Hematopoietic multipotent progenitor cell treated with erythropoietin and hydrocortisone succinate and interleukin-3 and kit ligand, for 8 days (in vitro differentiated cells): Measurements from ENCODE around the gene ANP32B.
"Not testable (repeated sequence)": the region's sequence is repeated elsewhere in the genome, so short reads cannot be mapped to it uniquely, and the experiment has no call there.

Experiments
- DNase-seq: peaks from one replicate; pipeline ENCODE4 v3.0.0-alpha.2; 2015

Gene ANP32B

DNA sequence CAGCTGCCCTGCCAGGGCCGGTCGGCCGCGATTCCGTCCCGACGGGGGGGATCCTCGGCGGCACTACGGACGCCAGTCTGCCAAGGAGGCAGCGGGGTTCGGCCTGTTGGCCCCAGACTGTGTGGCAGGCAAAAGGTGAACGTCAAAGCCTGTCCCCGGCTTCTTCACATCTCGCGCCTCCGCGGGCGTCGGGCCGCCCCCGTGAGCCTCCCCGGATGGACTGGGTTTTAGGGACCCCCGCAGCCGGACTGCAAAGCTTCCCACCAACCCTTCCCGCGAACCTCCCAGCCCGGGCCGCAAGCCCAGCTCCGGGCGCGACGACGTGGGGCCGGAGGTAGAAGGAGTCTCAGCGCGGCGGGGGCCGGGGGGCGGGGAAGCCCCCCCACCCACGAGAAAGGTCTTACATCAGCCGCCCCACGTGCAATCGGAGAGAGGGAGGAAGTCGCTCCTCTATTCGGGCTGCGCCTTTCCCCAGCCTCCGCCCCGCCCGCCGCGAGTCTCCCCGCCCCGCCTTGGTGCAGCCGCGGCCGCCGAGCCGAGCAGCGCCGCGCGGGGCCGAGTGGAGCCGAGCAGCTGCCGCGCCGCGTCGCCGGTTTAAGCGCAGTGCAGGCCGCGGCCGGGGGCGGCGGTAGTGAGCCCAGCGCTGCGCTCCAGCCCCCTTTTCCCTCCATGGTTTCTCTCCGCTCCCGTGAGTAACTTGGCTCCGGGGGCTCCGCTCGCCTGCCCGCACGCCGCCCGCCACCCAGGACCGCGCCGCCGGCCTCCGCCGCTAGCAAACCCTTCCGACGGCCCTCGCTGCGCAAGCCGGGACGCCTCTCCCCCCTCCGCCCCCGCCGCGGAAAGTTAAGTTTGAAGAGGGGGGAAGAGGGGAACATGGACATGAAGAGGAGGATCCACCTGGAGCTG is at the start of gene ANP32B:
Gene ANP32B (plus strand): TSS at position 659 of the 906 bp plus-strand sequence. CDS start 215 bp downstream, at position 874.
- DNase-seq, result peak; percentile 95

DNA sequence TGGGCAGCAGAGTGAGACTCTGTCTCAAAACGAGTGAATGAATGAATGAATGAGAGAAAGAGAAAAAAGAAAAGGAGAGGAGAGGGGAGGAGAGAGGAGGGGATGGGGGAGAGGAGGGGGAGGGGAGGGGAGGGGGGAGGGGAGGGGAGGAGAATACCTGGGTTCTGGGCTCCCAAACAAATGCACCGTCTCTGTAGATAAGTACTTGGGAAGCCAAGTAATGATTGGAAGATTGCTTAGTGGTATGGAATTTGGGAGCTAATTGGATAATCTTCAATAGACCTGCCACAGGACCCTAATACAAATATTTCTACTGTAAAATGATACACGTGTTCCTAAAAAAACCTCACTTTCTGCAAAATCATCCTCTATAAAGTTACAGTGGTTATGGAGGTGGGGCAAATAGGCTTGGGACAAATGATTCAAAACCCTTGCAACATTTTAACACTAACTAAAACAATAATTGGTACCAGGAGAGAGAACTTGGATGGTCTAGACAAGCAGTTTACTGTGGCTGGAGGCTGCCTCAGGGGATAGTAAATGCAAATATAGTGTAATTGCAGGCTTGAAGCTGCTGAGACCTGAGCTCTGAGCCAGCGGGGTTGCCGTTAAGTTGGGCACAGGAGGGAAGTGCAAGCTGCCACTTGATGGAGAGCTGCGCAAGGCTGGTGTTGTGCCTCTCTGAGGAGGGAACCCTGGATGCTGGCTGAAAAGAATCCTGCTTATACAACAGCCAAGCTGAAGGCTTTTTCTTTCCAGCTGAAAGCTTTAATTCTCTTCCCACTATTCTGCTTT is 48.6 kb upstream of the ANP32B start:
- peak; percentile 29 for DNase-seq

DNA sequence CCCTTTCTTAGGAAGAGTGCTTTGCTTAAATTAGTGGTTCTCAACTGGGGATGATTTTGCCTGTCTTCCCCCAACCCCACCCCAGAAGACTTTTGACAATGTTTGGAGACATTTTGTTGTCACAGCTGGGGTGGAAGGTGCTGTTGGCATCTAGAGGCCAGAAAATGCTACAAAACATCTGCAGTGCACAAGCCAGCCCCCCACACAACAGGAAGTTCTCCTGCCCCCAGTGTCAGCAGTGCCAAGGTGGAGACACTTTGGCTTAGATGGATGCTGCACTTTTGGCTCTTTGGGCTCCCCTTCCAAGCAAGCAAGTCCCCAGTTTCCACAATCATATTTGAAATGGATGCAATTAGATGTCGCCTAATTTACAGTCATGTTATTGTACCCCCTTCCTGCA is 47.9 kb upstream of the ANP32B start:
- peak; percentile 15 for DNase-seq

DNA sequence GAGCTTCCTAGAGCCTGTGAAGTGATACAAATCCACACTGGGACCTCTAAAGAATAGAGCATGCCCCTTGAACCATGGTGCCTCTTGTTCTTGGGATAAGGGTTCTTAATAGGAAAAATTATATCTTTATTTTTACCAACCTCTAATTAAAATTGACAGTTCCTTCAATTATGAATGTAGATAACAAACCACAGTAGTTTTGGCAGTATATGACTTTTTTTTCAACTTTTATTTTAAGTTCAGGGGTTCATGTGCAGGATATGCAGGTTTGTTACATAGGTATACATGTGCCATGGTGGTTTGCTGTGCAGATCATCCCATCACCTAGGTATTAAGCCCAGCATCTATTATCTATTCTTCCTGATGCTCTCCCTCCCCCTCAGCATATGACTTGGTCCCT is 46.1 kb upstream of the ANP32B start:
- DNase-seq, result peak; percentile 53

DNA sequence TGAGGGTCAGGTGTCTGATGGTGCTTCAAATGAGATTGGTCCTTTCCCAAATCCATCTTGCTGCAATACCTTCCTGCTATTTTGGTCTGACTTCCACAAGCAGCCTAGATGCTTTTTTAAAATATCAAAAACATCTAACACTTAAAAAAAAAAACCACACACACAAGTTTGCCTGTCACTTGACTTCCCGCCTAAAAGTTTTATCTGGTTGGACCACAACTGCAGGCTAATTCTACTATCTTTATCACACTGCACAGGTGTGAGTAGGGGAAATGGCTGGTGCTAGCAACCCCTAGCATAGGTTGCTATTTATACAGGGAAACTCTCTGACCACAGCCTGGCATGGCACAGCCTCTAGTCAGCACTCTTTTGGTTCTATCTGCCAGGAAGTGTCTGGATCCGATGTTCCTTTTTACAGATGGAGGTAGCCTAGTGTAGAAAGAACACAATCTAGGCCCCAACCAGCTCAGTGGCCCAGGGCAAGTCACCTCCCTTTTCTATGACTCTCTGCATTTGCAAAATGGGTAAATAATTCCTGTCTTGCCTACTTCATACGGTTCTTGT is 45.0 kb upstream of the ANP32B start, which contains the start of gene HEMGN:
Gene HEMGN (minus strand): TSS at position 92 of the 564 bp plus-strand sequence. CDS start 36 bp downstream, at position 56.
- peak; percentile 99 for DNase-seq

DNA sequence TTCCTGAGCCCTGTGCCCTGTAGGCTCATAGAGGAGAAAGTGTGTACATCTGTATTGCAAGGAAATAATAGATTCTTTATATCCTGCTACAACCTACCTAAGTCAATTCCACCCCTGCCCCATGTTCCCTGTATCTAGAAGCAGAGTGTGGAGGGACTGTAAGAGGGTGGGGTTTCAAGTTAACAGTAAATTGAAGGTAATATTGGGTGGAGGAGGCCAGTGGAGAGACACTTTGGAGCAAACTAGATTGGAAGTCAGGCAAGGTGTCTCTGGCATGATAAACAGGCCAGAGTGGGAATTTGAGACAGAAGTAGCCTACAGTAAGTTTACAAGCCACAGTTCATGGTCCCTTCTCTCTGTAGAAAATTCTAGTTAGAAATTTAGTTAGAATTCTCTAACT is 42.9 kb upstream of the ANP32B start:
- peak; percentile 92 for DNase-seq

DNA sequence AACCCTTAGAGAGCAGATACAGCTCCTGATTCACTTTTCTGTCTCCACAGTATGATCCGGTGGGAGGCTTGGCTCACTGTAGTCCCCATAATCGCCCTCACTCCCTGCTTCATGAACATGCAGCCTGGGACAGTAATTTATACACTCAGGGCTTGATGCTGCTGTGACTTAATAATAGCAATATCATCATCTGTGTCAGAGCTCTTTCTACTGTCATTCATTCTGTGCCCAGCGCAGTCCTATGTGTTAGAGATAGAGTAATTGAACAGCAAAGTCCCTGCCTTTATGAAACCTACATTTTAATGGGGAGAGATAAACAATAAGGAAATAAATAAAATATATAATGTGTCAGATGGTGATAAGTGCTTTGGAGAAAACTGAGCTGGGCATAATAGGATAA is 42.4 kb upstream of the ANP32B start:
- peak; percentile 75 for DNase-seq

DNA sequence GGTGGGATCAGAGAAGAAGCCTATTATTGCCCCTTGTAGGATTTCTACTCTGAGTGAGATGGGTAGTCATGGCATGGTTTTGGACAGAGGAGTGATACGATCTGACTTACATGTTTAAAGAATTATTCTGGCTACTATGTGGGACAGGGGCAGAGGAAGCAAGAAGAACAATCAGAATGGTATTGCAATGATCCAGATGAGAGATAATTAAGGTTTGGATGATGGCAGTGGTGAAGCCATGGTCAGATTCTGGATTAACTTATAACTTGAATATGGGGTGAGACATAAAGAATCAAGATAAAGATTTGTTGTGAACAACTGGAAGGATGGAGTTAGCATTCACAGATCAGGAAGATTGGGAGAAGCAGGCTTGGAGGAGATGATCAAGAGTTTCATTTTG is 41.8 kb upstream of the ANP32B start:
- DNase-seq, result no peak

DNA sequence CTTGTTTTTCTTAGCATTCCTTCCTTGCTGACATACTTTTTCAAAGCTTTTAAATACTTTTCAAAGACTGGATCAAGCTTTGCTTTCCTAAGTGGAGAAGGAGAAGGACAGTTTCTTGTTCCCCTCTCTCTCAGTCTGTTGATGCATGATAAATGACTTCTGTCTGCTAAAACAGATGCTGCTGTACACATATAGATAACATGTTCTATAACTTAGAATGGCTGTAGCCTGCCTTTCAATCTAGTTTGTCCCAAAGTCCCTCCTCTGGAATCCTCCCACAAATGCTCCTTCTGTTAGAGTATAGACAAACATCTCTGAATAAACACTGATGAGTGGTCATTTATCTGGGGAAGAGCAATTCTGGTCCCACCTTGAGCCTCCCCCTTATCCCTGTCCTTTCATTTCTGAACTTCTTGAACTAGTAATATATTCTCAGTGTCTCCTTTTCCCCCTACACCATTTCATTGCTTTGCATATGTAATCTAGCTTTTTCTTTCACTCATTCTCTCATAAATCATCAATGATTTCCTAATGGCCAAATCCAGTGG is 39.8 kb upstream of the ANP32B start:
- peak; percentile 94 for DNase-seq

DNA sequence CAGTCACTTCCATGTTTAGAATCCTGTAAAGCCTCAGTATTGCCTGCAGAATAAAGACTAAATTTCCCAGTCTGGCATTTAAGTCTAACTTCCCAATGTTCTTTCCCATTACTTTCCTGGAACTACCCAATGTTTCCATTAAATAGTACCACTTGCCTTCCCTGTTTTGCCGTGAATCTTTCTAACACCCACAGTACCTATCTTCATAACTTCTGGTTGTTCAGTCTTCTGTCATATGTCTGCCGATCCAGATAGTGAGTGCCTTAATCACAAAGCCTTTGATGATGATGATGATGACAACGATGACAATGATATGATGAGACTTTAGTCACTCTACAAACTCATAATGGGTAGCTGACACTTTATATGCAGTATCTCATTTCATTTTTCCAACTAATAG is 38.5 kb upstream of the ANP32B start:
- DNase-seq, result peak; percentile 50

DNA sequence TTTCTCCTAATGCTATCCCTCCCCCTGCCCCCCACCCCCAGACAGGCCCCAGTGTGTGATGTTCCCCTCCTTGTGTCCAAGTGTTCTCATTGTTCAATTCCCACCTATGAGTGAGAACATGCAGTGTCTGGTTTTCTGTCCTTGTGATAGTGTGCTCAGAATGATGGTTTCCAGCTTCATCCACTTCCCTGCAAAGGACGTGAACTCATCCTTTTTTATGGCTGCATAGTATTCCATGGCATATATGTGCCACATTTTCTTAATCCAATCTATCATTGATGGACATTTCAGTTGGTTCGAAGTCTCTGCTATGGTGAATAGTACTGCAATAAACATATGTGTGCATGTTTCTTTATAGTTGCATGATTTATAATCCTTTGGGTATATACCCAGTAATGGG is 37.7 kb upstream of the ANP32B start:
- DNase-seq, result not testable (repeated sequence)

DNA sequence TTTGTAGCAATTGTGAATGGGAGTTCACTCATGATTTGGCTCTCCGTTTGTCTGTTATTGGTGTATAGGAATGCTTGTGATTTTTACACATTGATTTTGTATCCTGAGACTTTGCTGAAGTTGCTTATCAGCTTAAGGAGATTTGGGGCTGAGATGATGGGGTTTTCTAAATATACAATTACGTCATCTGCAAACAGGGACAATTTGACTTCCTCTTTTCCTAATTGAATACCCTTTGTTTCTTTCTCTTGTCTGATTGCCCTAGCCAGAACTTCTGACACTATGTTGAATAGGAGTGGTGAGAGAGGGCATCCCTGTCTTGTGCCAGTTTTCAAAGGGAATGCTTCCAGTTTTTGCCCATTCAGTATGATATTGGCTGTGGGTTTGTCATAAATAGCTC is 36.0 kb upstream of the ANP32B start:
- DNase-seq, result not testable (repeated sequence)

DNA sequence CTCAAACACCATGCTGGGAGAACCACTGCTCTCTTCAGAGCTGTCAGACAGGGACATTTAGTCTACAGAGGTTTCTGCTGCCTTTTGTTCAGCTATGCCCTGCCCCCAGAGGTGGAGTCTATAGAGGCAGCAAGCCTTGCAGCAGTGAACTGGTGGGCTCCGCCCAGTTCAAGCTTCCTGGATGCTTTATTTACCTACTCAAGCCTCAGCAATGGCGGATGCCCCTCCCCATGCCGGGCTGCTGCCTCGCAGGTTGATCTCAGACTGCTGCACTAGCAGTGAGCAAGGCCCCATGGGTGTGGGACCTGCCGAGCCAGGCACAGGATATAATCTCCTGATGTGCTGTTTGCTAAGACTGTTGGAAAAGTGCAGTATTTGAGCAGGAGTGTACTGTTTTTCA is 32.3 kb upstream of the ANP32B start:
- DNase-seq, result not testable (repeated sequence)

DNA sequence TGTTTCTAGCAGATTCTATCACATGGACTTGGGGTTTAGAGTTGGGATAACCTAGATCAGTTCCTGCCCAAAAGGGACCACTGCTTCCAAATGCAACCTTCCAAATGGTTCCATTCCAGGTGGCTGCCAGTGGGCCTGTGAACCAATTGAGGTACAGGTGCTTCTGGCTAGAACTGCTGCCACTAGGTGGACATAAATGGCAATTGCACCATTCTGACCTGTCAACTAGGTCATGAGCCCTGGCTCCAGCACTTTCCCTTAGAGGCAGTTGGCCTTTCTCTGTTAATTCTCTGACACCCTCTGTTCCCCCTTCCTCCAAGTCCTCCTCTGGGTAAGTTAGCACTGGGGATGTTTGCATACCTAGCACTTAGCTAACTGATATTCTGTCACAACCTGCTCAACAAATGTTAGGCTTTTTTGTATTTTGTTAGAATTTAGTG is 28.6 kb upstream of the ANP32B start:
- peak; percentile 90 for DNase-seq

DNA sequence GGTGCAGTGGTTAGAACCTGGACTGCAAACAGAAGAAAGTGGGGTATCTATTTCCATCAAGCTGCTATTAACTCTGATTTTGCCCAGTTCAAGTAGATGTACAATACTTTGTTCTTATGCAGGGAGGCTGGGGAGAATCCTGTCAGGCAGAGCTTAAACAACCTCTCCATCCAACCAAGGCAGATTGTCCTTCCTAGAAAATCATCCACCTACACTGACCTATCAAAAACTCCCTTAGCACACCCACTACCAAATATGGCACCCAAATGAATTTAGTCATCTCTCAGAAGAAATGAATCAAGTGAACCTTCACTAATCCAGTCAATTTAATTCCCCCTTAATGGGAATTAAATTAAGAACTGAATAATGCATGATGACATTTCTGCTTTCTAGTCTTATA is 26.8 kb upstream of the ANP32B start:
- DNase-seq, result no peak

DNA sequence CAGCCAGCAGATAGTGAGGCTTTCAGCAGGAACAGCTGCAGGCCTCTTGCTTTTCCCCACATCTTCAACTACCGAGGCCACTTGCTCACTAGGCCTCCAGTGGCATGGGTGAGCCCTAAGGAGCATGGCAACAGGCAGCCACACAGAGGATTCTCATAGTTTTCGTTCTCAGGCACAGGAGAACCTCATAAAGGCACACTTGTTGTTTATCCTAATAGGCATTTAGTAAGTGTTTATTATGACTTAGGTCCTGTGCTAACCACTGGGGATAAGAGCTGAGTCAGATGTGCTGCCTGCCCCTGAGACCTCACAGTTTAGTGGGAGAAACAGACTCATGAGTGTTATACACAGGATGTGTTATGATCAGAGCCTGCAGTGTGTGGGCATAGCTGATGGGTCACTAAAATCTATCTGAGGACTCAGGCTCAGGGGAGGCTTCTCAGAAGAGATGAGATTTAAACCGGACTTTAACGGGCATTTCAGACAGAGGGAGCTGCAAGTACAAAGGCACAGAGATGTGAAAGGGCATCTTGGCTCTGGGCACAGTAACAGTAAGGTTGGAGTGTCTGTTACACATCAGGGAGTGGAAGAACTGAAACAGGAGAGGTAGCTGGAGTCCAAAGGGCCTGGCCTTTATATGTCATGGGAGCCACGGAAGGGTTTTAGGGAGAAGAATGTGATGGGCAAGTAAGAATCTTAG is 24.2 kb upstream of the ANP32B start:
- no peak for DNase-seq

DNA sequence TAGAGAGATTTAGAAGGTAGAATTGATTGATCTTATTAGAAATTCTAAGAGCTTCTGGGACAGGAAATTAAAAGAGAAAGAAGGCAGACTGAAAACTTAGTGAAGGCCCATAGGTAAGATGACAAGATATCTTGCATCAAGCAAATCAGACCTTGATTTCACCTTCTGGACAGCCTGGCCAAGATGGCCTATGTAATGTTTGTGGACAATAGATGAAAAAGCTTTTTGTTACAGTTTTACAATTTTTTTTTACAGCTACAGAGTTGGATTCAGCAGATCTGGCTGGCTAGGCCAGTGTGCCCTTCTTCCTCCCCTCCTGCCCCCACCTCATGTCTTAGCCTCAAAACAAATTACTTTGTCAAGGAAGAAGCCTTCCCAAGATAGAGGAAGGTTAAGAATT is 23.6 kb upstream of the ANP32B start:
- no peak for DNase-seq

DNA sequence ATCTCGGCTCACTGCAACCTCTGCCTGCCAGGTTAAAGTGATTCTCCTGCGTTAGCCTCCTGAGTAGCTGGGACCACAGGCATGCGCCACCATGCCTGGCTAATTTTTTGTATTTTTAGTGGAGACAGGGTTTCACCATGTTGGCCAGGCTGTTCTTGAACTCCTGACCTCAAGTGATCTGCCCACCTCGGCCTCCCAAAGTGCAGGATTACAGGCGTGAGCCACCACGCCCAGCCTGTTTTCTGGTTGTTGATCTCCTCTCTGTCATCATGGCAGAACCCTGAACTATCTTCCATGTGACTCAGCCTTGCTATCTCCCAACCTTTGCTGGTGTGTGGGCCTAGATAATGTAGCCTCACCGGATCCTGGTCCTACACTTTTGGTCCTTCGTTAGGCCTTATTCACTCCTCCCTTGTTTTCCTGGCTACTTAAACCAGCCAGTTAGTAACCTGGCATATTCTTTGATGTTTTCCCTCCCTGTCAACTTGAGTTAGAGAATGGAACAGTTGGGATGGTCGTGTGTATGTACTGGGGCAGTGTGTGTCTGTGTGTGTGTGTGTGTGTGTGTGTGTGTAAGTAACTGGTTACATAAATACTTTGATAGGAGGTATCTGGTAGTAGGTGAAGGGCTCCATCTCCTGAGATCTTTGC is 22.3 kb upstream of the ANP32B start:
- DNase-seq, result peak; percentile 98

DNA sequence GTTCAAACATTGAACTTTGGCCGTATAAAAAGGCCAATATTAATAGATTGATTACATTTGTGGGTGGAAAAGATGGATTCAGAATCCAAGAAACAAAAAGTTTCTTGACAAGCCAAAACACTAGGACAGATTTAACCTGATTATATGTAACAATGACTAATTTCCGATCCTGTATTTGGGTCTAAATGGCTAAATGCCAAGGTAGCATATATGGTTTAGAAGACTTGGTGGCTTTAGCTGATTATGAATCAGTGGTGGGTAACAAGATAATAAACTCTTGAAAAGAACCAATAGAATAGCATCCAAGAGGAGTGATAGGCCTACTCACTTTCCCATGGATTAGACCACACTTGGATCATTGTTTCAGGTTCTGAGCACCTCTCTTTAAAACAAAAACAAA is 21.8 kb upstream of the ANP32B start:
- DNase-seq, result peak; percentile 76

DNA sequence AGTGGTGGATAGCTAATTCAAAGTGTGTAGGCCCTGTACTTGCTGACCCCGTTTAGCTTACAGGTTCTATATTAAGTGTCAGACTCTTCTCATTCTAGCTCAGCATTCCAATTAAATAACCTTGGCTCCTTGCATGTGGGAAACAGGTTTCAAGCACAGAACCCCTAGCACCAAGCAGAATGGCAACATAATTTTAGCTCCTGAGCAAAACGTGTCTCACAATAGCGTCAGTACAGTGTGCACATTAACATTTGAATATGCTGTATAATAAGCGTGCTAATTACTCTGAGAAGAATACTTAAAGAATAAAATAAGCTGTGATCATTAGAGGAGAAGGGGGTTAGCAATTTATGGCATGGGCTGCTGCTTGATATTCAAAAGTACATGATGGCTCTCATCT is 21.0 kb upstream of the ANP32B start:
- DNase-seq, result no peak

DNA sequence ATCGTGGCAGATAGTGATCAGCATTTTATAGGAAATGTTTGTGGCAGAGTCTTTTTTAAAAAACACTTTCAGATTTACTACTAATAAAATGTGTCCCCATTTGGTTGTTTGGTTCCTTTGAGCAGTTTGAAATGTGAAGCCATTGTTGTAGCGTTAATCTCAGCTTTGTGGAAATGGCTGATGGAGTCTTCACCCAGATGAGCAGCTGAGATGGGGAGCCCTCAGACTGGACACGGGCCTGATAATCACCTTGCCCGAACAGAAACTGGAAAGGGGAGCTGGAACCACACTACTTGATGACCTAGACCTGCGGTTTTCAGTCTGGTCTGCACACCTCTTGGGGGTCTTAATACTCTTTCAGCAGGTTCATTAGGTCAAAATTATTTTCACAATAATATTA is 20.6 kb upstream of the ANP32B start:
- no peak for DNase-seq

DNA sequence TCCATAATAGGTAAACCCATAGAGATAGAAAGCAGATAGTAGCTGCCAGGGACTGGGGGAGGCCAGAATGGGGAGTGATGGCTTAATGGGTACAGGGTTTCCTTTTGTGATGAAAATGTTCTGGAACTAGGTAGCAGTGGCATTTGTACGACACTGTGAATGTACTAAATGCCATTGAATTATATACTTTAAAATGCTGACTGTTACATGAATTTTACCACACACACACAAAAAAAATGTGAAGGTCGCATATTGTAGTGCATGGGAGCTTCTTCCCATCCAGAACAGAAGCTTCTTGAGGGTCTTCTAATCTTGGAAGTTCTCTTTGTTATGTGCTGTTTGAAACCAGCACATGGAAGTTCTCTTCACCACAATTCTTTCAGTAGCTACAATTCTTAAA is 19.9 kb upstream of the ANP32B start:
- DNase-seq, result no peak
